Cardiac muscle cell (in vitro differentiated cells and primary cell): ENCODE results near the gene MMS19. TPM values are rescaled to one million over a fixed set of nuclear protein-coding genes. Genes with fewer than 3 reads are reported as not detected.

ENCODE experiments used
- DNase-seq, 2 donors: peaks; one replicate each; pipeline versions ENCODE4 v3.0.0 to v3.0.0-alpha.2; 2010 to 2017; ENCODE audit warnings: low read depth in 1 of 2, low spot score in 1 of 2
- H3K27ac ChIP-seq: fragments of 200-600 bp; sonication (generic); 2 replicates; pipeline ENCODE4 v1.5.1; 2016
- H3K27me3 ChIP-seq: fragments of 200-600 bp; sonication (generic); 2 replicates; pipeline ENCODE4 v1.6.0; 2016; ENCODE audit warnings: control low read depth
- H3K36me3 ChIP-seq: fragments of 200-600 bp; sonication (generic); 2 replicates; pipeline ENCODE4 v1.5.1; 2016; ENCODE audit warnings: control low read depth
- H3K4me1 ChIP-seq: fragments of 200-600 bp; sonication (generic); 2 replicates; pipeline ENCODE4 v1.8.1; 2017; ENCODE audit warnings: low read depth, mild to moderate bottlenecking, mixed run types
- H3K4me3 ChIP-seq: fragments of 200-600 bp; sonication (generic); 2 replicates; pipeline ENCODE4 v1.5.1; 2016; ENCODE audit warnings: mild to moderate bottlenecking
- H3K9me3 ChIP-seq: fragments of 200-600 bp; sonication (generic); 2 replicates; pipeline ENCODE4 v1.5.1; 2017; ENCODE audit warnings: low read depth, mild to moderate bottlenecking, control low read depth
- CTCF ChIP-seq: IDR thresholded peaks from 2 replicates; pipeline ENCODE4 v1.5.1; 2012; ENCODE audit warnings: low read depth, mild to moderate bottlenecking, low read length
- polyA plus RNA-seq: library from polyadenylated mRNA; unstranded; fragments of >200 nt; fragmentation: Nextera tagmentation; extraction: Ambion mirVana; gene quantifications from 2 replicates; pipeline ENCODE4 v1.2.1, GENCODE V29; 2016
- total RNA-seq: library from RNA; depleted of rRNA; stranded (reverse); fragments of >200 nt; gene quantifications from 2 replicates; pipeline ENCODE4 v1.2.3, GENCODE V29; 2016

MMS19 gene
- total and polyA plus RNA-seq, 2 experiments from 2014 or later: 72.5 to 94.0 TPM

GRCh38 chr10:97485647-97486281 is 12.5 kb downstream of the MMS19 start:
- H3K9me3 ChIP-seq: no peaks in the 10 kb centered on the region
- no peak for DNase-seq

GRCh38 chr10:97483921-97484320 is 14.3 kb downstream of the MMS19 start:
- no peaks in the 10 kb centered on the region for H3K27me3 ChIP-seq
- no peaks in the 10 kb centered on the region for H3K9me3 ChIP-seq
- no peak for DNase-seq
- no peaks in the 10 kb centered on the region for H3K4me1 ChIP-seq
- no peak overlapping the region for H3K4me3 ChIP-seq
- H3K36me3 ChIP-seq: peaks cover 7% of the 10 kb centered on the region
- TF ChIP-seq CTCF: no peak
- no peak overlapping the region for H3K27ac ChIP-seq

More at GRCh38 chr10:97485647-97486281, 12.5 kb downstream of the MMS19 start:
- TF ChIP-seq CTCF: no peak
- Histone ChIP-seq H3K4me1 (no peaks in the 10 kb centered on the region), H3K4me3 (no peak overlapping the region), H3K36me3 (peaks cover 1% of the 10 kb centered on the region), H3K27ac (no peak overlapping the region), H3K27me3 (no peaks in the 10 kb centered on the region)

- H3K4me1 ChIP-seq: no peaks in the 10 kb centered on the region
- H3K36me3 ChIP-seq: peaks cover 10% of the 10 kb centered on the region
- no peaks in the 10 kb centered on the region for H3K27me3 ChIP-seq
- H3K27ac ChIP-seq: no peak overlapping the region
- no peak overlapping the region for H3K4me3 ChIP-seq
- H3K9me3 ChIP-seq: no peaks in the 10 kb centered on the region
- no peak for TF ChIP-seq CTCF
- no peak for DNase-seq
These were observed 14.7 kb downstream of the MMS19 start for GRCh38 chr10:97483506-97483905.

GRCh38 chr10:97482381-97482780 is 15.8 kb downstream of the MMS19 start:
- DNase-seq: no peak
- no peak for TF ChIP-seq CTCF
- Histone ChIP-seq H3K9me3 (no peaks in the 10 kb centered on the region), H3K27ac (no peak overlapping the region), H3K4me3 (no peak overlapping the region), H3K4me1 (no peaks in the 10 kb centered on the region), H3K36me3 (peaks cover 21% of the 10 kb centered on the region), H3K27me3 (no peaks in the 10 kb centered on the region)

GRCh38 chr10:97481071-97481470 is 17.2 kb downstream of the MMS19 start:
- Histone ChIP-seq H3K36me3 (peaks cover 26% of the 10 kb centered on the region), H3K9me3 (no peaks in the 10 kb centered on the region), H3K27me3 (no peaks in the 10 kb centered on the region), H3K4me3 (no peak overlapping the region), H3K27ac (no peak overlapping the region), H3K4me1 (no peaks in the 10 kb centered on the region)
- no peak for TF ChIP-seq CTCF
- DNase-seq: no peak
